GM19395 (cell line): ENCODE data around the gene ACTN1.
"Not testable (repeated sequence)": the region's sequence is repeated elsewhere in the genome, so short reads cannot be mapped to it uniquely, and the experiment has no call there.

Source experiments
- ATAC-seq: cut with Tn5 transposase; IDR thresholded peaks from one replicate; pipeline ENCODE4 v1.9.1; 2021; ENCODE audit warnings: mild to moderate bottlenecking, moderate library complexity; ENCODE audit not compliant: unreplicated experiment

Gene ACTN1

GRCh38 chr14:68979021-68979721 is at the start of gene ACTN1:
TSS of gene ACTN1 (minus strand) at chr14:68979302. CDS start at chr14:68979056, 246 bp downstream.
- no peak for ATAC-seq

- no peak for ATAC-seq
These were observed 48.3 kb upstream of the ACTN1 start for GRCh38 chr14:69027242-69027913.

GRCh38 chr14:69023035-69023434 is 43.9 kb upstream of the ACTN1 start:
- no peak for ATAC-seq

GRCh38 chr14:69022093-69022492 is 43.0 kb upstream of the ACTN1 start:
- ATAC-seq = not testable (repeated sequence)

- no peak for ATAC-seq
These were observed 38.6 kb upstream of the ACTN1 start for GRCh38 chr14:69017706-69018105.

- no peak for ATAC-seq
These were observed 35.7 kb upstream of the ACTN1 start for GRCh38 chr14:69014829-69015259.

GRCh38 chr14:69013943-69014782 is 35.1 kb upstream of the ACTN1 start:
- ATAC-seq = no peak

GRCh38 chr14:69012256-69012953 is 33.3 kb upstream of the ACTN1 start:
- ATAC-seq = no peak

GRCh38 chr14:69010648-69011047 is 31.5 kb upstream of the ACTN1 start:
- no peak for ATAC-seq

GRCh38 chr14:69008421-69008884 is 29.4 kb upstream of the ACTN1 start:
- no peak for ATAC-seq

GRCh38 chr14:69006346-69006745 is 27.2 kb upstream of the ACTN1 start:
- ATAC-seq = no peak

- ATAC-seq = no peak
These were observed 26.5 kb upstream of the ACTN1 start for GRCh38 chr14:69005432-69006148.

GRCh38 chr14:69004731-69005431 is 25.8 kb upstream of the ACTN1 start:
- no peak for ATAC-seq

GRCh38 chr14:69003626-69004025 is 24.5 kb upstream of the ACTN1 start:
- no peak for ATAC-seq

- no peak for ATAC-seq
These were observed 23.0 kb upstream of the ACTN1 start for GRCh38 chr14:69002069-69002468.

GRCh38 chr14:69001375-69001774 is 22.3 kb upstream of the ACTN1 start:
- no peak for ATAC-seq

GRCh38 chr14:68998062-68998461 is 19.0 kb upstream of the ACTN1 start:
- no peak for ATAC-seq

- ATAC-seq = no peak
These were observed 16.6 kb upstream of the ACTN1 start for GRCh38 chr14:68995731-68996130.

GRCh38 chr14:68994056-68994455 is 15.0 kb upstream of the ACTN1 start:
- no peak for ATAC-seq

GRCh38 chr14:68987653-68988036 is 8.5 kb upstream of the ACTN1 start:
- no peak for ATAC-seq
